ENCODE results near the gene RIPPLY3. TPM values are rescaled to one million over a fixed set of nuclear protein-coding genes. Genes with fewer than 3 reads are reported as not detected.

The RIPPLY3 gene
- total RNA-seq, 2 donors from 2014 or later, result 0.21 TPM; not detected in 1

- TF ChIP-seq, protein P1, sequence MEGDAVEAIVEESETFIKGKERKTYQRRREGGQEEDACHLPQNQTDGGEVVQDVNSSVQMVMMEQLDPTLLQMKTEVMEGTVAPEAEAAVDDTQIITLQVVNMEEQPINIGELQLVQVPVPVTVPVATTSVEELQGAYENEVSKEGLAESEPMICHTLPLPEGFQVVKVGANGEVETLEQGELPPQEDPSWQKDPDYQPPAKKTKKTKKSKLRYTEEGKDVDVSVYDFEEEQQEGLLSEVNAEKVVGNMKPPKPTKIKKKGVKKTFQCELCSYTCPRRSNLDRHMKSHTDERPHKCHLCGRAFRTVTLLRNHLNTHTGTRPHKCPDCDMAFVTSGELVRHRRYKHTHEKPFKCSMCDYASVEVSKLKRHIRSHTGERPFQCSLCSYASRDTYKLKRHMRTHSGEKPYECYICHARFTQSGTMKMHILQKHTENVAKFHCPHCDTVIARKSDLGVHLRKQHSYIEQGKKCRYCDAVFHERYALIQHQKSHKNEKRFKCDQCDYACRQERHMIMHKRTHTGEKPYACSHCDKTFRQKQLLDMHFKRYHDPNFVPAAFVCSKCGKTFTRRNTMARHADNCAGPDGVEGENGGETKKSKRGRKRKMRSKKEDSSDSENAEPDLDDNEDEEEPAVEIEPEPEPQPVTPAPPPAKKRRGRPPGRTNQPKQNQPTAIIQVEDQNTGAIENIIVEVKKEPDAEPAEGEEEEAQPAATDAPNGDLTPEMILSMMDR (IDR thresholded peaks at IDR 0.05), result no peak
- Histone ChIP-seq H3K4me3 (peak overlapping the region; percentile 45), H3K27ac (no peak overlapping the region), H3K4me1 (no peaks in the 10 kb centered on the region), H3K9ac (ENCODE audit: low read depth in 2 of 2, low read length in 2 of 2) (no peak overlapping the region), H3K27me3 (peaks cover 15% of the 10 kb centered on the region), H3K9me3 (no peaks in the 10 kb centered on the region), H3K36me3 (no peaks in the 10 kb centered on the region)
- no peak for DNase-seq
- intact Hi-C loops (cut with DNase I), result no loop called here
Observed at GRCh38 chr21:37005548-37006485, 685 bp upstream of the RIPPLY3 start.

DNA sequence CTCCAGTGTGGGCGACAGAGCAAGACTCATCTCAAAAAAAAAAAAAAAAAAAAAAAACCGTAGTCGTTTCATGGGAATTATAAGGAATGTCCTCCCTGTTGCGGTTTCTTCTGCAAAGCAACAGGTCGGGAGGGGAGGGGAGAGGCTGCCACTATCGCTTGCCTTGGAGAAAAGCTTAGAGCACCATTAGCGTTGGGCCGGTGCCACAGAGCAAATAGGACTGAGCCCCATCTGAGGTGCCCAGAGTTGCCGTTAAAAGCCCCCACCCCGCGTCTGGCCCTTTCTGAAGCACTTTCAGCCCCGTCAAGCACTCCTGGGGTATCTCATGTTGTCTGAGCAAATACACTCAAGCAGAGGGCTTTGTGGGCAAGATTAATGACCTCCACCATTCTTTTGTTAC, 2.2 kb downstream of the RIPPLY3 start:
- intact Hi-C loops (cut with DNase I), result no loop called here
- Histone ChIP-seq H3K9ac (ENCODE audit: low read depth in 2 of 2, low read length in 2 of 2) (no peak overlapping the region), H3K27me3 (peaks cover 15% of the 10 kb centered on the region), H3K4me1 (no peaks in the 10 kb centered on the region), H3K9me3 (no peaks in the 10 kb centered on the region), H3K27ac (no peak overlapping the region), H3K4me3 (no peak overlapping the region), H3K36me3 (no peaks in the 10 kb centered on the region)
- TF ChIP-seq, protein P1 (IDR thresholded peaks at IDR 0.05), result no peak
- DNase-seq, result no peak

DNA sequence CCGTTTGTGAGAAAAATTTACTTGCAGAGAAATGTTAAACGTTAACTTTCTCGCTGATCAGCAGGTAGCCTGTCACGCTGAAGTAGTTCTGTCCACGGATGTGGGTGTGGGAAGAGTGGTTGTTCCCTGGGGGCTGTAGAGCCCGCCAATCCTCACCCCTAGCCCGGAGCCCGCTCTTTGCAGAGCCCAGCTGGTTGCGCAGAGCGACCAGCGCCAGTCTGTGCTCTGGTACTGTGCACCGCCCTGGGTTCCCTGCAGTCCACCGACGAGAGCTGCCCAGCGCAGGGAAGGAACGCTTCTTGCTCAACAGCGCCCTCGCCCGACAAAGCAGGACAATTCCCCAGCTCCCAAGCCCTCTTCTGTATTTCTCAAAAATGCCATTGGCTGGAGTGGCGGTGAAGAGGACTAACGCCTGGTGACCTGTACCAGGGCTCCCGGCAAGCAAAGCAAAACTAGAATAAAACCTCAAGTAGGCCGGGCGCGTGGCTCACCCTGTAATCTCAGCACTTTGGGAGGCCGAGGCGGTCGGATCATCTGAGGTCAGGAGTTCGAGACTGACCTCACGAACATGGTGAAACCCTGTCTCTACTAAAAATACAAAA, 3.3 kb downstream of the RIPPLY3 start:
- Histone ChIP-seq H3K9me3 (no peaks in the 10 kb centered on the region), H3K27me3 (peaks cover 15% of the 10 kb centered on the region), H3K9ac (ENCODE audit: low read depth in 2 of 2, low read length in 2 of 2) (no peak overlapping the region), H3K27ac (no peak overlapping the region), H3K36me3 (no peaks in the 10 kb centered on the region), H3K4me1 (no peaks in the 10 kb centered on the region), H3K4me3 (peak overlapping the region; percentile 16)
- TF ChIP-seq, protein P1 (IDR thresholded peaks at IDR 0.05), result peak; percentile 79
- intact Hi-C loops (cut with DNase I), result no loop called here
- peak; percentile 89 for DNase-seq

DNA sequence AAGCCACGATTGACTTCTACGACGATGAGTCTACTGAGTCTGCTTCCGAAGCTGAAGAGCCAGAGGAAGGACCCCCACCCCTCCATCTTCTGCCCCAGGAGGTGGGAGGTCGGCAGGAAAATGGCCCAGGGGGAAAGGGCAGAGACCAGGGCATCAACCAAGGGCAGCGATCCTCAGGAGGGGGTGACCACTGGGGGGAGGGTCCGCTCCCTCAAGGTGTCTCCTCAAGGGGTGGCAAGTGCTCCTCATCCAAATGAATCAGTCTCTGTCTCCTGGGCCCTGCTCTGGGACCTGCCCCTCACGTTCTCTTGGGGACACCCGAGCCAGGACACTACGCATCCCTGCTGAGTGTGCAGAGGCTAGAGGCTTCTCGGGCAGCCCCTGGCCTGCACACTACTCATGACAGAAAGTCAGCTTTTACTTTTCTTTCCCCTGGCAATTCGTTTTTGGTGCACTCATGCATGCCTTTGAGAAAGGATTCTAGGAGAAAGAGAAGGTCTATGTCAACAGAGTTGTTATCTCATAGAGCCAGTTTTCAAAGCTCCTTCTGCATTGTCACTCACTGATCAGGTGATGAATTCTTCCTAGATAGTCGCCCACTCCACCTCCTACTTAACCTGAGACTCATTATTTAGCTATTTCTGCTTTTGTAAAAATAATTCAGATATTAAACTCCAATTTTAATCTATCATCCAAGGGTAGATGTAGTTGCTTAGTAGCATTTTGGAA, 11.6 kb downstream of the RIPPLY3 start:
- no peak overlapping the region for H3K4me3 ChIP-seq
- H3K27ac ChIP-seq, result no peak overlapping the region
- TF ChIP-seq, protein P1 (IDR thresholded peaks at IDR 0.05), result no peak
- no peaks in the 10 kb centered on the region for H3K27me3 ChIP-seq
- intact Hi-C loops (cut with DNase I), result no loop called here
- H3K9me3 ChIP-seq, result no peaks in the 10 kb centered on the region
- H3K4me1 ChIP-seq, result no peaks in the 10 kb centered on the region
- H3K9ac ChIP-seq (ENCODE audit: low read depth in 2 of 2, low read length in 2 of 2), result no peak overlapping the region
- no peak for DNase-seq
- no peaks in the 10 kb centered on the region for H3K36me3 ChIP-seq

DNA sequence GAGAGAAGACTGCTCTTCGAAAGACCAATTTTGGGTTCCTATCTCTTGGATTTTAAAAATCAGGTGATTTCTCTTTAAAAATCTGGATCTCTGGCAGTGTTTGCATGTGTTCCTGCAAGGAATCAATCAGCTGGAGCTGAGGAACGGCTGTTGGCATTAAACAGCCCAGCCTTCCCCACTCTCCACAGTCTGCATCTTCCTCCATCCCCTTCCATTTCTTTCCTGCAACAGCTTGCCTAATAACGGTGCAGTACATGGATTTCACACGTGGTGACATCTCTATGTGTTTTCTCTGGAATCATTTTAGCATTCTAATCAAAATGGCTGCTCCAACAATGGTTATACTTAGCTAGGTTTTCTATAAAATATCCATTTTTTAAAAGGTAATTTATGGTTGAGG, 20.0 kb downstream of the RIPPLY3 start:
- H3K4me3 ChIP-seq, result no peak overlapping the region
- intact Hi-C loops (cut with DNase I), result no loop called here
- H3K4me1 ChIP-seq, result no peaks in the 10 kb centered on the region
- TF ChIP-seq, protein P1 (IDR thresholded peaks at IDR 0.05), result no peak
- no peak overlapping the region for H3K27ac ChIP-seq
- no peak for DNase-seq
- H3K27me3 ChIP-seq, result no peaks in the 10 kb centered on the region
- H3K9ac ChIP-seq (ENCODE audit: low read depth in 2 of 2, low read length in 2 of 2), result no peak overlapping the region
- no peaks in the 10 kb centered on the region for H3K36me3 ChIP-seq
- H3K9me3 ChIP-seq, result no peaks in the 10 kb centered on the region
